GM10266 (cell line): ENCODE data around the gene SEMA4A.

Source experiments
- DNase-seq: peaks from one replicate; pipeline ENCODE4 v3.0.0; 2012; ENCODE audit errors: extremely low spot score
- CTCF ChIP-seq: IDR thresholded peaks from 2 replicates; pipeline ENCODE4 v1.5.1; 2012; ENCODE audit warnings: mild to moderate bottlenecking, low read depth; ENCODE audit not compliant: control insufficient read depth, insufficient read depth; ENCODE audit errors: missing control alignments

Gene SEMA4A

DNA sequence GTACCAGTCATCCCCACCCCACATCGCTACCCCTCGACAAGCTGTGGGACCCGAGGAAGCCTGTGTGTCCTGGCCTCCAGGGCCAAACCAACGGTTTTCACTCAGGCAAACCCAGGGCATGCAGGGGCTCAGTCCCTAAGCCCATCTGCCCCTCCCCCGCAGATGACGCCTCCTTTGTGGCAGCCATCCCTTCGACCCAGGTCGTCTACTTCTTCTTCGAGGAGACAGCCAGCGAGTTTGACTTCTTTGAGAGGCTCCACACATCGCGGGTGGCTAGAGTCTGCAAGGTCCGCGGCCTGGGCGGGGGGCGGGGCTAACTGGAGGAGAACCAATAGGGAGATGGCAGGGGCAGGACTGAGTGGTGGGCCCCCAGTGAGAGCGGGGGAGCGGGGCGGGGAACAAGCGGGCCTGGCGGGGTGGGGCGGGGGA is 7.4 kb downstream of the SEMA4A start:
- peak; percentile 87 for DNase-seq
- no peak for TF ChIP-seq CTCF

DNA sequence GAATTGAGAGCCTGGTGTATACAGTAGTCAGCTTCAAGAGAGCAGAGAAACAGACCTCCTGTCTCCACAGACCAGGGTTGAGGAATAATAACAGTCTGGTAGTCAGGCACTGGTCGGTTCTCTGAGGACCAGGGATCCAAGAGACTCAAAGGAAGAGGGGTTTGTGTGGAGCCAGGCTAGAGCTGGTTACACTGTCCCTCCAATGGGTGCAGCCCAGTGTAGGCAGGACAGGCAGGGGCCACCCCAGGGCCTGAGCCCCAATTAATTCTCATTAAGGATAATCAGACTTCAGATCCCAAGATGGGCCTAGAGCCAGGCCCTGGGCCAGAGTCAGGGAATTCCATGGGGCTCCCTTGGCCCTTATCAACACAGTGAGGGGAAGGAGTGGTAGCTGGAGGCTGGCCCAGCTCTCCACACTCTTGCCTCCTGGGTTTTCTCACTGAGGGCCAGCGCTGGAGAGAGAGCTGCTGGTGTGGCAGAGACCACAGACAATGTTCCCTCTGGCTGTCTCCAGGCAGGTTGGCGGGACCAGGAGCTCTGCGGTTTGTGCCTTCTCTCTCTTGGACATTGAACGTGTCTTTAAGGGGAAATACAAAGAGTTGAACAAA is 9.1 kb downstream of the SEMA4A start:
- no peak for DNase-seq
- TF ChIP-seq CTCF, result no peak

GRCh38 chr1:156163712-156164111 is 10.3 kb downstream of the SEMA4A start:
- no peak for TF ChIP-seq CTCF
- no peak for DNase-seq

DNA sequence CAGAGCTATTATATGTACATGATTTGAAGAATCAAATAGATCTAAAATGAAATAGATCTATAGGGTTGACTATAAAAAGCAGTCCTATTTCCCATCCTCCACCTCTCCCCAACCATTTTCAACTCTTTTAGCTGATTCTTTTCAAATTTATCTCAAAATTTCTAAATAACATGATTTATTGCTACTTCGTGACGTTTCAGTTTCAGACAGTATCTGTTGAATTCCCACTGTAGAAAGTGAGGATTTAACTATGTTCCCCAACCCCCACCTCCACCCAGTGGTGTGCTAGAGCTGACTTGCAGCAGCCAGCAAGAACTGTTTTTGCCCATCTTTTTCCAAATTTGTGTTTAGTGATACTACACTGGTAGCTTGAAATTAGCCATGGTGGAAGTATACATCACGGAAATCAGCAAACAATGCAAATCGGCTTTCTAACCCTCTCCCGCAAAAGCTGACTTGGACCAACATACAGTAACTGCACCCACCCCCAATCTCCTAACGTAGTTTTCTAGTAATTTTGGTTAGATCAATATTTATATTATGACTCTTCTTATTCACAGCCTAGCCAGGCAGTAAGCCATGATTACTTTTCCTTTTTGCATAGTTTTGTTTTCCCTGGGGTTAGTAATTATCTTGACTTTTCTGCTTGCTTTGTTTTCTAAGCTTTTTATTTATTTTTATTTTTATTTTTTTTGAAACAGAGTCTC is 10.9 kb downstream of the SEMA4A start:
- TF ChIP-seq CTCF, result no peak
- no peak for DNase-seq

GRCh38 chr1:156165083-156165482 is 11.7 kb downstream of the SEMA4A start:
- no peak for TF ChIP-seq CTCF

DNA sequence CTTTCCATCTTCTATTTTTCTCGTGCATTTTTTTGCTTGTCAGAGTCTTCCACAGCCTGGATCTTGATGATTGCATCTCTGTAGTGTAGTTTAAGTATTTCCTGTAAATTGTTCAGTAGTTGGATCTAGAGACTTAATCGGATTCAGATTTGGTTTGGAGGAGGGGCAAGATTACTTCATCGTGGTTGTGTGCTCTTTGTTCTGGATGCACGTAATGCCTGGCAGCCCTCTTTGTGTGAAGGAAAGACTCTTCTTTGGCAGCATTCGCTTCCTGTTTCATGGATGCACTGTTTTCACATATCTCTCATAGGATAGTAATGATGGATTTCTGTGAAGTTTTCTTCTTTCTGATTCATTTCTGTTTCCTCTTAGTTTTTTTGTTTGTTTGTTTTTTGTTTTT is 14.2 kb downstream of the SEMA4A start:
- DNase-seq, result no peak
- no peak for TF ChIP-seq CTCF

More at GRCh38 chr1:156165083-156165482, 11.7 kb downstream of the SEMA4A start:
- DNase-seq, result no peak
